Neural cell (in vitro differentiated cells): ENCODE measurements around the gene C3orf38. TPM values are rescaled to one million over a fixed set of nuclear protein-coding genes. Genes with fewer than 3 reads are reported as not detected.

Source experiments
- H2AFZ ChIP-seq: fragments of 200-600, 300-800 bp; sonication (generic), shearing (Covaris generic); 2 replicates; pipeline ENCODE4 v1.6.0; 2014; ENCODE audit warnings: low read depth, mild to moderate bottlenecking, antibody characterized with exemption, low read length, moderate library complexity
- H3F3A ChIP-seq: fragments of 200-600 bp; shearing (Covaris generic); 2 replicates; pipeline ENCODE4 v1.6.1; 2016; ENCODE audit warnings: mild to moderate bottlenecking, moderate library complexity, mixed read lengths, antibody characterized with exemption, low read length; ENCODE audit not compliant: insufficient read depth, poor library complexity, severe bottlenecking
- H3K27ac ChIP-seq: fragments of 200-600, 300-800 bp; sonication (generic), shearing (Covaris generic); 2 replicates; pipeline ENCODE4 v1.5.1; 2014; ENCODE audit warnings: mild to moderate bottlenecking, low read length, moderate library complexity
- H3K27me3 ChIP-seq: fragments of 300-800, 200-600 bp; sonication (generic), shearing (Covaris generic); 2 replicates; pipeline ENCODE4 v1.6.0; 2014; ENCODE audit warnings: mild to moderate bottlenecking, low read depth, low read length, moderate library complexity; ENCODE audit not compliant: insufficient read depth
- H3K36me3 ChIP-seq: fragments of 300-800, 200-600 bp; sonication (generic), shearing (Covaris generic); 2 replicates; pipeline ENCODE4 v1.5.1; 2014; ENCODE audit warnings: mild to moderate bottlenecking, antibody characterized with exemption, low read length, moderate library complexity; ENCODE audit not compliant: insufficient read depth
- H3K4me2 ChIP-seq: fragments of 300-800, 200-600 bp; sonication (generic), shearing (Covaris generic); 2 replicates; pipeline ENCODE4 v1.6.0; 2014; ENCODE audit warnings: mild to moderate bottlenecking, low read length
- H3K4me3 ChIP-seq: fragments of 300-800, 200-600 bp; sonication (generic), shearing (Covaris generic); 2 replicates; pipeline ENCODE4 v1.5.1; 2014; ENCODE audit warnings: mild to moderate bottlenecking, low read length, moderate library complexity
- H3K79me2 ChIP-seq: fragments of 200-600 bp; shearing (Covaris generic); replicated peaks from 2 replicates; pipeline ENCODE4 v1.6.0; 2014; ENCODE audit warnings: mild to moderate bottlenecking, low read length, moderate library complexity; ENCODE audit not compliant: insufficient read depth
- H3K9ac ChIP-seq: fragments of 300-800, 200-600 bp; sonication (generic), shearing (Covaris generic); 2 replicates; pipeline ENCODE4 v1.6.1; 2016; ENCODE audit warnings: mild to moderate bottlenecking, low read length, mixed read lengths
- H3K9me2 ChIP-seq: fragments of 200-600 bp; shearing (Covaris generic); 2 replicates; pipeline ENCODE4 v1.6.1; 2016; ENCODE audit warnings: mild to moderate bottlenecking, low read length, mixed read lengths; ENCODE audit not compliant: insufficient read depth
- H3K9me3 ChIP-seq: fragments of 200-600, 300-800 bp; sonication (generic), shearing (Covaris generic); 2 replicates; pipeline ENCODE4 v1.6.1; 2016; ENCODE audit warnings: mild to moderate bottlenecking, mixed run types, low read length, moderate library complexity, mixed read lengths
- H4K20me1 ChIP-seq: fragments of 200-600 bp; shearing (Covaris generic); 2 replicates; pipeline ENCODE4 v1.6.1; 2016; ENCODE audit warnings: mild to moderate bottlenecking, mixed run types; ENCODE audit not compliant: insufficient read depth
- CTCF ChIP-seq: fragments of 450-650 bp; IDR thresholded peaks from 2 replicates; pipeline ENCODE4 v1.5.1; 2014; ENCODE audit warnings: antibody characterized with exemption, mild to moderate bottlenecking, moderate library complexity; ENCODE audit not compliant: poor library complexity, severe bottlenecking
- EP300 ChIP-seq: fragments of 450-650 bp; conservative IDR thresholded peaks from 2 replicates; pipeline ENCODE4 v1.6.1; 2014; ENCODE audit warnings: antibody characterized with exemption, mild to moderate bottlenecking, moderate library complexity; ENCODE audit not compliant: poor library complexity, severe bottlenecking
- EZH2 ChIP-seq: fragments of 200-600, 300-800 bp; shearing (Covaris generic), sonication (generic); IDR thresholded peaks from 2 replicates; pipeline ENCODE4 v1.6.1; 2014; ENCODE audit warnings: antibody characterized with exemption, low read length, borderline replicate concordance, mild to moderate bottlenecking; ENCODE audit not compliant: insufficient read depth, poor library complexity, severe bottlenecking
- MXI1 ChIP-seq: fragments of 450-650 bp; conservative IDR thresholded peaks from 2 replicates; pipeline ENCODE4 v1.6.1; 2014; ENCODE audit warnings: antibody characterized with exemption, mild to moderate bottlenecking; ENCODE audit not compliant: poor library complexity, severe bottlenecking
- POLR2AphosphoS5 ChIP-seq: IDR thresholded peaks from 2 replicates; pipeline ENCODE4 v1.6.1; 2012
- RAD21 ChIP-seq: fragments of 450-650 bp; conservative IDR thresholded peaks from 2 replicates; pipeline ENCODE4 v1.6.1; 2014; ENCODE audit warnings: antibody characterized with exemption, mild to moderate bottlenecking, moderate library complexity
- SMC3 ChIP-seq: fragments of 450-650 bp; conservative IDR thresholded peaks from 2 replicates; pipeline ENCODE4 v1.6.1; 2014; ENCODE audit warnings: antibody characterized with exemption, mild to moderate bottlenecking, moderate library complexity; ENCODE audit not compliant: poor library complexity
- TAF1 ChIP-seq: IDR thresholded peaks from 2 replicates; pipeline ENCODE4 v1.6.1; 2012; ENCODE audit warnings: low read depth
- polyA plus RNA-seq: library from polyadenylated mRNA; depleted of rRNA; stranded (reverse); fragments of >200 nt; gene quantifications from 2 replicates; pipeline ENCODE4 v1.2.3, GENCODE V29; 2014
- TF ChIP-seq, protein P1 (sequence below): IDR thresholded peaks from 2 replicates; pipeline ENCODE4 v1.6.1; 2012; ENCODE audit warnings: borderline replicate concordance

Gene C3orf38
- polyA plus RNA-seq, 1 donor from 2014 or later = 34.2 TPM

DNA sequence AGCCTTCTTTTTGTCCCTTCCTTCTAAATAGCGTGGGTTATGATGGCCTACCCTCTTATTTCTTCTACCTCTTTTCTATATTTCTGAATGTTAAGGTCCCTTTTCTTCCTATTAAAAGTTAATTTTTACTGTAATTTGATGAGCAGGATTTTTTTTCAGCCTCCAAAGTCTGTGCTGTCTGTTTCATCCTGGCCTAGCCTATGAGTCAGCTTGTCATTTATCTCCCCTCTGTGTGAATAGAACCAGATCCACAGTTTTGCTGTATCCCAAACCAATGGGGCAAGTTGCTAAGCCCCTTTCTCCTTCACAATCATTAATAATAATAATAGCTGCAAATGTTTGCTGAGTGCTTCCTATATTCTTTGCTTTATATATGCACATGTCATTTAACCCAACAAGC lies 18.1 kb upstream of the C3orf38 start:
- no peaks in the 10 kb centered on the region for H3K27me3 ChIP-seq
- no peak overlapping the region for H3K4me2 ChIP-seq
- H3K79me2 ChIP-seq = no peaks in the 10 kb centered on the region
- H3K9ac ChIP-seq = no peak overlapping the region
- H3K9me2 ChIP-seq = no peaks in the 10 kb centered on the region
- no peak for TF ChIP-seq EZH2
- TF ChIP-seq RAD21 = no peak
- no peak for TF ChIP-seq POLR2AphosphoS5
- TF ChIP-seq, protein P1, sequence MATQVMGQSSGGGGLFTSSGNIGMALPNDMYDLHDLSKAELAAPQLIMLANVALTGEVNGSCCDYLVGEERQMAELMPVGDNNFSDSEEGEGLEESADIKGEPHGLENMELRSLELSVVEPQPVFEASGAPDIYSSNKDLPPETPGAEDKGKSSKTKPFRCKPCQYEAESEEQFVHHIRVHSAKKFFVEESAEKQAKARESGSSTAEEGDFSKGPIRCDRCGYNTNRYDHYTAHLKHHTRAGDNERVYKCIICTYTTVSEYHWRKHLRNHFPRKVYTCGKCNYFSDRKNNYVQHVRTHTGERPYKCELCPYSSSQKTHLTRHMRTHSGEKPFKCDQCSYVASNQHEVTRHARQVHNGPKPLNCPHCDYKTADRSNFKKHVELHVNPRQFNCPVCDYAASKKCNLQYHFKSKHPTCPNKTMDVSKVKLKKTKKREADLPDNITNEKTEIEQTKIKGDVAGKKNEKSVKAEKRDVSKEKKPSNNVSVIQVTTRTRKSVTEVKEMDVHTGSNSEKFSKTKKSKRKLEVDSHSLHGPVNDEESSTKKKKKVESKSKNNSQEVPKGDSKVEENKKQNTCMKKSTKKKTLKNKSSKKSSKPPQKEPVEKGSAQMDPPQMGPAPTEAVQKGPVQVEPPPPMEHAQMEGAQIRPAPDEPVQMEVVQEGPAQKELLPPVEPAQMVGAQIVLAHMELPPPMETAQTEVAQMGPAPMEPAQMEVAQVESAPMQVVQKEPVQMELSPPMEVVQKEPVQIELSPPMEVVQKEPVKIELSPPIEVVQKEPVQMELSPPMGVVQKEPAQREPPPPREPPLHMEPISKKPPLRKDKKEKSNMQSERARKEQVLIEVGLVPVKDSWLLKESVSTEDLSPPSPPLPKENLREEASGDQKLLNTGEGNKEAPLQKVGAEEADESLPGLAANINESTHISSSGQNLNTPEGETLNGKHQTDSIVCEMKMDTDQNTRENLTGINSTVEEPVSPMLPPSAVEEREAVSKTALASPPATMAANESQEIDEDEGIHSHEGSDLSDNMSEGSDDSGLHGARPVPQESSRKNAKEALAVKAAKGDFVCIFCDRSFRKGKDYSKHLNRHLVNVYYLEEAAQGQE = no peak
- H4K20me1 ChIP-seq = no peaks in the 10 kb centered on the region
- no peak overlapping the region for H3K27ac ChIP-seq
- H3K9me3 ChIP-seq = no peaks in the 10 kb centered on the region
- H3F3A ChIP-seq = no peaks in the 10 kb centered on the region
- H3K4me3 ChIP-seq = no peak overlapping the region
- H2AFZ ChIP-seq = no peak overlapping the region
- H3K36me3 ChIP-seq = no peaks in the 10 kb centered on the region

- no peak overlapping the region for H3K27ac ChIP-seq
- no peaks in the 10 kb centered on the region for H3K9me3 ChIP-seq
- no peaks in the 10 kb centered on the region for H3K9me2 ChIP-seq
- no peaks in the 10 kb centered on the region for H4K20me1 ChIP-seq
- H3K79me2 ChIP-seq = no peaks in the 10 kb centered on the region
- no peak overlapping the region for H3K4me2 ChIP-seq
- no peaks in the 10 kb centered on the region for H3F3A ChIP-seq
- no peak overlapping the region for H3K4me3 ChIP-seq
- H3K36me3 ChIP-seq = no peaks in the 10 kb centered on the region
- TF ChIP-seq, protein P1 = no peak
- TF ChIP-seq CTCF (no peak), SMC3 (no peak), POLR2AphosphoS5 (no peak), RAD21 (no peak), TAF1 (no peak), MXI1 (no peak), EZH2 (no peak), EP300 (no peak)
- no peak overlapping the region for H2AFZ ChIP-seq
- H3K9ac ChIP-seq = no peak overlapping the region
- H3K27me3 ChIP-seq = no peaks in the 10 kb centered on the region
Observed at GRCh38 chr3:88132894-88133293, 16.9 kb upstream of the C3orf38 start.
